ENCODE measurements around the gene MINPP1.
"Not testable (repeated sequence)": the region's sequence is repeated elsewhere in the genome, so short reads cannot be mapped to it uniquely, and the experiment has no call there.

The MINPP1 gene

GRCh38 chr10:87562750-87563149 lies 58.1 kb downstream of the MINPP1 start:
- peaks cover 5% of the 10 kb centered on the region for H3K9me3 Mint-ChIP-seq
- H3K27ac Mint-ChIP-seq, result no peak overlapping the region
- CTCF ChIA-PET, result no interaction called here
- no peak for DNase-seq
- no peak overlapping the region for H3K4me3 Mint-ChIP-seq
- H3K36me3 Mint-ChIP-seq, result no peaks in the 10 kb centered on the region
- peaks cover 11% of the 10 kb centered on the region for H3K27me3 Mint-ChIP-seq
- H3K4me1 Mint-ChIP-seq, result no peaks in the 10 kb centered on the region

DNA sequence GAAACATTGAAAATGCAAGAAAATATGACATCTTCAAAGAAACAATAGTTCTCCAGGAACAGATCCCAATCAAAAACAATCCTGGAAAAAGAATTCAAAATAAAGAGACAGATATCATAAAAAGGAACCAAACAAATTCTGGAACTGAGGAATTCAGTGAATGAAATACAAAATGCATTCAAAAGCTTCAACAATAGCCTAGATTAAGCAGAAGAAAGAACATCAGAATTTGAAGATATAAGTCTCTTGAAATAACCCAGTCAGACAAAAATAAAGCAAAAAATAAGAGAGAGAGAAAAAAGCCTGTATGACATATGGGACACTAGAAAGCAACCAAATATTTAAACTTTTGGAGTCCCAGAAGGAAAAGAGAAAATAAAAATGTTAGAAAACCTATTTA lies 60.3 kb downstream of the MINPP1 start:
- Mint-ChIP-seq H3K4me3 (no peak overlapping the region), H3K36me3 (no peaks in the 10 kb centered on the region), H3K27ac (no peak overlapping the region), H3K9me3 (peaks cover 5% of the 10 kb centered on the region), H3K27me3 (peaks cover 21% of the 10 kb centered on the region), H3K4me1 (no peaks in the 10 kb centered on the region)
- CTCF ChIA-PET, result no interaction called here
- DNase-seq, result no peak

DNA sequence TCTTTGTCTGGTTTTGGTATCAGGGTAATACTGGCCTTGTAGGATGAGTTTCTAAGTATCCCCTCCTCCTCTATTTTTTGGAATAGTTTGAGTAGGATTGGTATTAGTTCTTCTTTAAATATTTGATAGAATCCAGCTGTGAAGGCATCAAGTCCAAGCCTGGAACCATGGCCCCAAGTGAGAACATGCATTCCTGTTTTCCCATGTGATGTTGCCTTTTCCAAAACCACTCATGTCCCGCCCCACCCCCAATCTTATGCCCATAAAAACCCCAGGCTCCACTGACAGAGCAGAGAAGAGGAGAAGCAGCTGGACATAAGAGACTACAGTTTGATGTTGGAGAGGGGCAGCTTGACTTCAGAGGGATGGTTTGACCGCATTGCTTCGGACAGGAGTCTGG lies 71.2 kb downstream of the MINPP1 start:
- Mint-ChIP-seq H3K27ac (no peak overlapping the region), H3K4me3 (no peak overlapping the region), H3K4me1 (no peaks in the 10 kb centered on the region), H3K9me3 (no peaks in the 10 kb centered on the region), H3K27me3 (peaks cover 9% of the 10 kb centered on the region), H3K36me3 (no peaks in the 10 kb centered on the region)
- CTCF ChIA-PET, result no interaction called here
- DNase-seq, result no peak

DNA sequence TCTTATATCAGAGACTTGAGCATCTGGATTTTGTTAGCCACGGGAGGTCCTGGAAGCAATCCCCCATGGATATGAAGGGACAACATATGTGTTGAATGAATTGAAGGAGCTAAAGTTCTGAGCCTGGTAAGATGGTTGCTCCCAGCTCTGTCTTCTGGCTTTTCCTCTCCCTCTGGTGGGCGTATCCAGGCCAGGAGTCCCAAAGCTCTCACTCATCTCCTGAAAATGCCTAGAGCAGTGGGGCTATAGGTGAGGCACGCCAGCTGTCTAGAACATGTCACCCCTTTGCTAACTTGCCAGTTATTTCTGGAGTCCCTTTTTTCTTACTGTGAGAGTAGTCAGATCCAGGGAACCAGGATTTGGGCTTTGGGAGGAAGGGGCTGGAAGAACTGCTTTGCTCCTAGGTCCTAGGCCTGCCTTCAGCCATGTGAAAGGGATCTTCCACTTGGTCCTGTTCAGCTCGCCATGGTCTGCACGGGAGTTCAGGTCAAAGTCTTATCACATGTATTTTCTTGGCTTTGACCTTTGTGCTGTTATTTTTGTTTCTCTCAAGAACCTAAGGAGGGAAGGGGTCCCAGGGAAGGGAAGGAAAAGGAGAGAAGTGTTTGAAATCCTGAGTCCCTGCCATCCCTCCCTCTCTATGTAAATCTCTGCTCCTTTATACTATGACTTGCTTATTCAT lies 73.6 kb downstream of the MINPP1 start:
- DNase-seq, result no peak
- H3K36me3 Mint-ChIP-seq, result no peaks in the 10 kb centered on the region
- H3K4me1 Mint-ChIP-seq, result no peaks in the 10 kb centered on the region
- CTCF ChIA-PET, result no interaction called here
- no peak overlapping the region for H3K4me3 Mint-ChIP-seq
- no peak overlapping the region for H3K27ac Mint-ChIP-seq
- no peaks in the 10 kb centered on the region for H3K9me3 Mint-ChIP-seq
- H3K27me3 Mint-ChIP-seq, result peaks cover 9% of the 10 kb centered on the region

DNA sequence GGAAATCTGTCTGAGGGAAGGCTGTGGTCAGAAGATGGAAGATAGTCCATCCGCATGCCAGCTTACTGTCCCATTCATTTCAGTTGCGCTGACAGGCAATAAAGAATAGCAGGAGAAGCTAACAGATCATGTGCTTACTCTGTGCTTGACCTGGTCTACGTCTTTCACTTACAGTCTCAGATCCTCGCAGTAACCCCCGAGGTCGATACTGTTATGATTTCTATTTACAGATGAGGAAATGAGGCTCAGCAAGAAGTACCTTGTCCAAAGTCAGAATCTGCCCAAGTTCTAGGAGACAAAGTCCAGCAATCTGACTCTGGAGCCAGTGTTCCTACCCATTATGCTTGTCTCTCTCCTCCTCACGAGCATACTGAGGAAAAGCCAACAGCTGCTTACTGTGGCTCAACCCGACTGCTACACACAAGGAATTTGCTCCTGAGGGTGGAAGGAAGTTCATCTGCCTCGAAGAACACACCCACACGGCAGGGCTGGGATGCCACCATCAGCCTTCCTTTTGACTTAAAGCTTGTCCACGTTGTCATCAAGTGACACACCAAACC lies 74.2 kb downstream of the MINPP1 start:
- CTCF ChIA-PET, result no interaction called here
- Mint-ChIP-seq H3K9me3 (no peaks in the 10 kb centered on the region), H3K36me3 (no peaks in the 10 kb centered on the region), H3K4me3 (no peak overlapping the region), H3K27ac (no peak overlapping the region), H3K4me1 (no peaks in the 10 kb centered on the region), H3K27me3 (peaks cover 9% of the 10 kb centered on the region)
- no peak for DNase-seq

DNA sequence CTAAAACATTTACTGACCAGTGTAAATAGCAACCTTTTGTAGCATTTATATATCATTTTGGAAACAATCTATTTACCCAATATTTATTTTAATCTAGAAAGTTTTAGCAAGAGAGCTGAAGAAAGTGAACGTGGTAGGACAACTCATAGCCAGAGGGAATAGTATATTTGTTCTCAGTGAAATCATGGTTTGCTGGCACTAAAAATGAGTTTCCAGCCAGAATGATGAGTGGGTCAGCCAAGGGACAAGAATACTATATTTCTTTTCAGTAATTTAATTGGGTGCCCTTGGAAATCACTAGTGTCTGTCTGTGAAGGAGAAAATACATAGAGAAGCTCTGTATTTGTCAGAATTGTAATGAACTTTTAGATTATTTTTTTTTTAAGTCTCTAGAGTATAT lies 74.9 kb downstream of the MINPP1 start:
- Mint-ChIP-seq H3K4me1 (no peaks in the 10 kb centered on the region), H3K4me3 (no peak overlapping the region), H3K27me3 (peaks cover 9% of the 10 kb centered on the region), H3K9me3 (no peaks in the 10 kb centered on the region), H3K27ac (no peak overlapping the region), H3K36me3 (no peaks in the 10 kb centered on the region)
- CTCF ChIA-PET, result no interaction called here
- DNase-seq, result no peak

GRCh38 chr10:87580016-87580415 lies 75.3 kb downstream of the MINPP1 start:
- CTCF ChIA-PET, result no interaction called here
- Mint-ChIP-seq H3K4me3 (no peak overlapping the region), H3K36me3 (no peaks in the 10 kb centered on the region), H3K27me3 (peaks cover 9% of the 10 kb centered on the region), H3K4me1 (no peaks in the 10 kb centered on the region), H3K27ac (no peak overlapping the region), H3K9me3 (no peaks in the 10 kb centered on the region)
- DNase-seq, result no peak

- no peak overlapping the region for H3K4me3 Mint-ChIP-seq
- no peaks in the 10 kb centered on the region for H3K9me3 Mint-ChIP-seq
- H3K27me3 Mint-ChIP-seq, result peaks cover 5% of the 10 kb centered on the region
- CTCF ChIA-PET, result no interaction called here
- DNase-seq, result no peak
- no peak overlapping the region for H3K27ac Mint-ChIP-seq
- no peaks in the 10 kb centered on the region for H3K4me1 Mint-ChIP-seq
- no peaks in the 10 kb centered on the region for H3K36me3 Mint-ChIP-seq
Observed at GRCh38 chr10:87585565-87586514, 81.1 kb downstream of the MINPP1 start.

DNA sequence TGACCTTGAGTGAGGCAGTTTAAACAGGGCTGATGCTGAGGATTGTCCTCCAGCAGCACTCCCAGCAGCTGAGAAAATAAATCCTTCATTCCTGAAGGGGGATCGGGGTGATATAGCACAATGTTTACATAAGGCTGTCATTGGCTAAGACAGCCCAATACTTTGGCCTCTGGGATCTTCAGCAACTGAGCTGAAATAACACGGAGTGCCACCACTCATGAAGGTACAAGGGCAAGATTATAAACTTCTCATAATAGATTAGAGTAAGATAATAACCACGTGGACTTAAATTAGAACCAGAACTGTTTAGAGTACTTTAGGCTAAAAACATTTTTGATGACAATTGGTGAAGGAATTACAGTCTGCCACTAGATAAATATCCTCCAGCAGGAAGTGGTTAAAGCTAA lies 85.0 kb downstream of the MINPP1 start:
- Mint-ChIP-seq H3K36me3 (no peaks in the 10 kb centered on the region), H3K4me3 (no peak overlapping the region), H3K4me1 (no peaks in the 10 kb centered on the region), H3K27ac (no peak overlapping the region), H3K9me3 (no peaks in the 10 kb centered on the region), H3K27me3 (peaks cover 5% of the 10 kb centered on the region)
- CTCF ChIA-PET, result no interaction called here
- DNase-seq, result no peak

GRCh38 chr10:87590705-87591588 lies 86.3 kb downstream of the MINPP1 start:
- H3K27me3 Mint-ChIP-seq, result peaks cover 5% of the 10 kb centered on the region
- no peaks in the 10 kb centered on the region for H3K36me3 Mint-ChIP-seq
- CTCF ChIA-PET, result no interaction called here
- H3K9me3 Mint-ChIP-seq, result no peaks in the 10 kb centered on the region
- H3K27ac Mint-ChIP-seq, result no peak overlapping the region
- no peak for DNase-seq
- H3K4me3 Mint-ChIP-seq, result no peak overlapping the region
- H3K4me1 Mint-ChIP-seq, result no peaks in the 10 kb centered on the region

GRCh38 chr10:87591589-87591886 lies 86.8 kb downstream of the MINPP1 start:
- CTCF ChIA-PET, result no interaction called here
- Mint-ChIP-seq H3K36me3 (no peaks in the 10 kb centered on the region), H3K4me3 (no peak overlapping the region), H3K9me3 (no peaks in the 10 kb centered on the region), H3K4me1 (no peaks in the 10 kb centered on the region), H3K27ac (no peak overlapping the region), H3K27me3 (peaks cover 5% of the 10 kb centered on the region)
- DNase-seq, result no peak

DNA sequence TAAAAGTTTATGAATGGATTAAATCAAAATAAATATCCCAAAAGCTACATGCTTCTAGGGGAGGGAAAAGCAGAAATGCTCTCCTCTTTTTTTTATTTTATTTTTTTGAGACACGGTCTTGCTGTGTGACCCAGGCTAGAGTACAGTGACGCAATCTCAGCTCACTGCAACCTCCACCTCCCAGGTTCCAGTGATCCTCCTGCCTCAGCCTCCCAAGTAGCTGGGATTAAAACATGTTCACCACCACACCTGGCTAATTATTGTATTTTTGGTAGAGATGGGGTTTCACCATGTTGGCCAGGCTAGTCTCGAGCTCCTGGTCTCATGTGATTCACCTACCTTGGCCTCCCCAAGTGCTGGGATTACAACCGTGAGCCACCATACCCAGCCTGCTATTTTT lies 88.2 kb downstream of the MINPP1 start:
- CTCF ChIA-PET, DNase-seq, H3K4me1 Mint-ChIP-seq, H3K27ac Mint-ChIP-seq, H3K4me3 Mint-ChIP-seq, H3K36me3 Mint-ChIP-seq, H3K9me3 Mint-ChIP-seq: not testable (repeated sequence)
- peaks cover 13% of the 10 kb centered on the region for H3K27me3 Mint-ChIP-seq

GRCh38 chr10:87593702-87594101 lies 89.0 kb downstream of the MINPP1 start:
- Mint-ChIP-seq H3K9me3 (no peaks in the 10 kb centered on the region), H3K27ac (no peak overlapping the region), H3K4me3 (no peak overlapping the region), H3K4me1 (no peaks in the 10 kb centered on the region), H3K36me3 (no peaks in the 10 kb centered on the region), H3K27me3 (peaks cover 13% of the 10 kb centered on the region)
- CTCF ChIA-PET, result no interaction called here
- DNase-seq, result no peak

- Mint-ChIP-seq H3K36me3 (no peaks in the 10 kb centered on the region), H3K27me3 (peaks cover 12% of the 10 kb centered on the region), H3K4me1 (no peaks in the 10 kb centered on the region), H3K27ac (no peak overlapping the region), H3K4me3 (no peak overlapping the region), H3K9me3 (no peaks in the 10 kb centered on the region)
- CTCF ChIA-PET, result interaction anchor here (1.4 kb wide), 1 partner anchor 139 kb away, joined by 3 read pairs; no protein-coding TSS in a partner anchor
- DNase-seq, result no peak
Observed at GRCh38 chr10:87594181-87594580, 89.5 kb downstream of the MINPP1 start.
